CD14-positive monocyte (primary cell): Measurements from ENCODE around the gene CHST15. TPM values are rescaled to one million over a fixed set of nuclear protein-coding genes. Genes with fewer than 3 reads are reported as not detected.

Experiments
- DNase-seq, 3 donors: peaks; one replicate each; pipeline ENCODE4 v3.0.0-alpha.2; 2011 to 2022
- H2AFZ ChIP-seq: 2 replicates; pipeline ENCODE4 v1.6.0; 2012; ENCODE audit warnings: mild to moderate bottlenecking, low read depth, low read length, inconsistent platforms; ENCODE audit not compliant: insufficient read depth, poor library complexity, severe bottlenecking
- H3K27ac ChIP-seq, 2 donors: 1 replicate in 1 of 2; 2 replicates in 1 of 2; pipeline ENCODE4 v1.5.1; 2012 to 2013; ENCODE audit warnings: low read length in 2 of 2, control low read depth in 1 of 2, inconsistent platforms in 1 of 2, low read depth in 1 of 2, mild to moderate bottlenecking in 1 of 2
- H3K27me3 ChIP-seq, 2 donors: one replicate each; pipeline versions ENCODE4 v1.6.0 to v1.6.1; 2011 to 2013; ENCODE audit warnings: low read length in 2 of 2; ENCODE audit not compliant: control insufficient read depth in 2 of 2, insufficient read depth in 2 of 2
- H3K36me3 ChIP-seq, 2 donors: replicated peaks in 1 of 2; 1 replicate in 1 of 2; 2 replicates in 1 of 2; pipeline versions ENCODE4 v1.5.1 to v1.6.1; 2012 to 2013; ENCODE audit warnings: low read length in 2 of 2, control low read depth in 1 of 2, inconsistent platforms in 1 of 2, mild to moderate bottlenecking in 1 of 2; ENCODE audit not compliant: insufficient read depth in 2 of 2, control insufficient read depth in 1 of 2
- H3K4me1 ChIP-seq, 2 donors: 1 replicate in 1 of 2; 2 replicates in 1 of 2; pipeline versions ENCODE4 v1.5.1 to v1.6.1; 2012 to 2013; ENCODE audit warnings: low read length in 2 of 2, control low read depth in 1 of 2, inconsistent platforms in 1 of 2, mild to moderate bottlenecking in 1 of 2, moderate library complexity in 1 of 2; ENCODE audit not compliant: insufficient read depth in 2 of 2, control insufficient read depth in 1 of 2
- H3K4me2 ChIP-seq: replicated peaks from 2 replicates; pipeline ENCODE3; 2012; ENCODE audit warnings: low read length, moderate library complexity, mild to moderate bottlenecking; ENCODE audit not compliant: poor library complexity, severe bottlenecking; ENCODE audit errors: extremely low read depth
- H3K4me3 ChIP-seq, 3 experiments: fragments of 200-600 bp in 1 of 3; sonication (generic) in 1 of 3; replicated peaks in 1 of 3; 1 replicate in 2 of 3; 2 replicates in 1 of 3; pipeline ENCODE4 v1.5.1; 2011 to 2013; ENCODE audit warnings: low read length in 3 of 3, mild to moderate bottlenecking in 3 of 3, control low read depth in 2 of 3, low read depth in 2 of 3, inconsistent platforms in 1 of 3, moderate library complexity in 1 of 3
- H3K79me2 ChIP-seq: 2 replicates; pipeline ENCODE4 v1.6.0; 2012; ENCODE audit warnings: mild to moderate bottlenecking, control low read depth, inconsistent platforms, low read length, moderate library complexity; ENCODE audit not compliant: insufficient read depth
- H3K9ac ChIP-seq: 2 replicates; pipeline ENCODE4 v1.6.0; 2017; ENCODE audit warnings: low read length, mild to moderate bottlenecking; ENCODE audit not compliant: insufficient read depth, poor library complexity, severe bottlenecking
- H3K9me3 ChIP-seq, 2 donors: replicated peaks in 1 of 2; 1 replicate in 1 of 2; 2 replicates in 1 of 2; pipeline versions ENCODE4 v1.5.1 to v1.6.1; 2012 to 2013; ENCODE audit warnings: low read length in 2 of 2, control low read depth in 1 of 2; ENCODE audit not compliant: control insufficient read depth in 1 of 2, insufficient read depth in 1 of 2
- H4K20me1 ChIP-seq: 2 replicates; pipeline ENCODE4 v1.6.0; 2012; ENCODE audit warnings: mild to moderate bottlenecking, low read length, control low read depth, moderate library complexity; ENCODE audit not compliant: insufficient read depth
- H3K27ac Mint-ChIP-seq, 7 donors: one replicate each; pipeline ENCODE4 v1.8.0; 2020; ENCODE audit warnings: mild to moderate bottlenecking in 7 of 7, mixed read lengths in 7 of 7, moderate library complexity in 6 of 7, inconsistent platforms in 2 of 7
- H3K27me3 Mint-ChIP-seq, 3 donors: one replicate each; pipeline ENCODE4 v1.8.0; 2021 to 2022; ENCODE audit warnings: low read depth in 3 of 3, mild to moderate bottlenecking in 3 of 3, mixed read lengths in 3 of 3, moderate library complexity in 3 of 3, inconsistent platforms in 1 of 3
- H3K36me3 Mint-ChIP-seq, 2 donors: one replicate each; pipeline ENCODE4 v1.8.0; 2020; ENCODE audit warnings: mixed read lengths in 2 of 2, inconsistent platforms in 1 of 2, mild to moderate bottlenecking in 1 of 2
- H3K4me1 Mint-ChIP-seq: one replicate; pipeline ENCODE4 v1.8.0; 2020; ENCODE audit warnings: mild to moderate bottlenecking, mixed read lengths
- H3K4me3 Mint-ChIP-seq, 2 donors: one replicate each; pipeline ENCODE4 v1.8.0; 2020; ENCODE audit warnings: mild to moderate bottlenecking in 2 of 2, mixed read lengths in 2 of 2, moderate library complexity in 1 of 2
- H3K9me3 Mint-ChIP-seq, 7 donors: one replicate each; pipeline ENCODE4 v1.8.0; 2020 to 2022; ENCODE audit warnings: mixed read lengths in 7 of 7, mild to moderate bottlenecking in 6 of 7, moderate library complexity in 6 of 7, inconsistent platforms in 2 of 7
- CTCF ChIP-seq: fragments of 200-600 bp; IDR thresholded peaks from one replicate; pipeline ENCODE4 v1.8.0; 2022; ENCODE audit warnings: antibody characterized with exemption, mild to moderate bottlenecking
- WGBS: methylation state at CpG from one replicate; pipeline ENCODE4 v1.1.5; 2013; ENCODE audit warnings: missing lambda C conversion rate; ENCODE audit not compliant: insufficient coverage; 5-methylcytosine and 5-hydroxymethylcytosine counted together
- intact Hi-C, 2 donors: fragments of 100-400 bp; cut with micrococcal nuclease; formaldehyde crosslinking; loops; one replicate each; pipeline versions ENCODE4 v1.15.0 to v1.15.1; 2023
- polyA plus RNA-seq, 3 donors: library from polyadenylated mRNA; depleted of rRNA in 1 of 3; unstranded in 2 of 3; stranded (reverse) in 1 of 3; fragments of 300-500 nt in 2 of 3; fragments of >200 nt in 1 of 3; fragmentation: Illumina TruSeq in 2 of 3; gene quantifications; 1 replicate in 2 of 3; 2 replicates in 1 of 3; pipeline ENCODE4 v1.2.3, GENCODE V29; 2012 to 2021

CHST15 gene
- polyA plus RNA-seq, 3 donors = 54.4 to 106 (median 87.5) TPM

GRCh38 chr10:123970927-123971286 lies 122.5 kb downstream of the CHST15 start:
- DNase-seq = no peak
- no peaks in the 10 kb centered on the region for H4K20me1 ChIP-seq
- H3K4me1 ChIP-seq = no peaks in the 10 kb centered on the region
- Mint-ChIP-seq H3K27ac (no peak overlapping the region), H3K4me3 (peak overlapping the region in 1 of 2 donors; percentile 83), H3K27me3 (peaks cover 56 to 80% (median 71%) of the 10 kb centered on the region in 3 donors), H3K36me3 (peaks cover 3 to 9% of the 10 kb centered on the region in 2 donors), H3K9me3 (peaks cover 6 to 26% (median 11%) of the 10 kb centered on the region in 7 donors), H3K4me1 (no peaks in the 10 kb centered on the region)
- H2AFZ ChIP-seq = no peak overlapping the region
- TF ChIP-seq CTCF = no peak
- no peaks in the 10 kb centered on the region for H3K79me2 ChIP-seq
- H3K4me3 ChIP-seq = no peak overlapping the region
- H3K27me3 ChIP-seq = peaks cover 33 to 54% of the 10 kb centered on the region in 2 donors
- H3K36me3 ChIP-seq = no peaks in the 10 kb centered on the region
- 84% methylated on average over 4 of the region's 4 CpGs for WGBS
- H3K27ac ChIP-seq = no peak overlapping the region
- intact Hi-C loops = no loop called here
- H3K9ac ChIP-seq = no peak overlapping the region
- H3K9me3 ChIP-seq = peaks cover 7 to 22% of the 10 kb centered on the region in 2 donors
- no peak overlapping the region for H3K4me2 ChIP-seq

- Histone ChIP-seq H3K36me3 (no peaks in the 10 kb centered on the region), H2AFZ (no peak overlapping the region), H3K9me3 (peaks cover 7 to 22% of the 10 kb centered on the region in 2 donors), H3K27me3 (peaks cover 31 to 53% of the 10 kb centered on the region in 2 donors), H3K79me2 (no peaks in the 10 kb centered on the region), H3K27ac (no peak overlapping the region), H3K9ac (no peak overlapping the region), H3K4me3 (no peak overlapping the region), H3K4me1 (no peaks in the 10 kb centered on the region), H3K4me2 (no peak overlapping the region), H4K20me1 (no peaks in the 10 kb centered on the region)
- Mint-ChIP-seq H3K4me3 (no peak overlapping the region), H3K27me3 (peaks cover 56 to 82% (median 76%) of the 10 kb centered on the region in 3 donors), H3K4me1 (no peaks in the 10 kb centered on the region), H3K9me3 (peaks cover 6 to 26% (median 11%) of the 10 kb centered on the region in 7 donors), H3K27ac (no peak overlapping the region), H3K36me3 (peaks cover 3 to 9% of the 10 kb centered on the region in 2 donors)
- DNase-seq = no peak
- WGBS = 44% methylated on average over 11 of the region's 25 CpGs
- intact Hi-C loops = no loop called here
- no peak for TF ChIP-seq CTCF
These were observed 123.0 kb downstream of the CHST15 start for GRCh38 chr10:123970207-123970926.
